ENCODE results near the gene LMAN1L.

The LMAN1L gene

GRCh38 chr15:74841891-74842373, 29.3 kb downstream of the LMAN1L start:
- peak overlapping the region; percentile 78 for H3K4me3 ChIP-seq (ENCODE audit: low read depth, low read length, poor library complexity, severe bottlenecking)
- H3K9me2 ChIP-seq (ENCODE audit: low read depth, low read length): no peaks in the 10 kb centered on the region
- no peak for TF ChIP-seq CTCF (IDR thresholded peaks at IDR 0.05; ENCODE audit: low read length)
- no peak for TF ChIP-seq EZH2 (IDR thresholded peaks at IDR 0.05; ENCODE audit: borderline replicate concordance, low read length)
- no peaks in the 10 kb centered on the region for H3F3A ChIP-seq (ENCODE audit: insufficient read depth, low read length)
- no peaks in the 10 kb centered on the region for H3K27me3 ChIP-seq (ENCODE audit: insufficient read depth, low read length)
- no peaks in the 10 kb centered on the region for H4K20me1 ChIP-seq (ENCODE audit: insufficient read depth, low read length)
- H3K27ac ChIP-seq (ENCODE audit: low read depth, low read length, poor library complexity, severe bottlenecking): no peak overlapping the region
- H3K9ac ChIP-seq (ENCODE audit: low read length): peak overlapping the region; percentile 82
- H3K4me2 ChIP-seq (ENCODE audit: low read length): peak overlapping the region; percentile 73
- H3K9me3 ChIP-seq (ENCODE audit: low read length): no peaks in the 10 kb centered on the region
- H3K79me2 ChIP-seq (ENCODE audit: insufficient read depth, low read length): no peaks in the 10 kb centered on the region
- H3K4me1 ChIP-seq (ENCODE audit: insufficient read depth, low read length, severe bottlenecking): peaks cover 51% of the 10 kb centered on the region
- H3K36me3 ChIP-seq (ENCODE audit: insufficient read depth, low read length): peaks cover 25% of the 10 kb centered on the region; the same call in 1 of the 2 replicates
- no peak overlapping the region for H2AFZ ChIP-seq (ENCODE audit: low read length)

- Histone ChIP-seq H3K4me2 (ENCODE audit: low read length) (peak within 1 kb of the TSS; percentile 73), H3K36me3 (ENCODE audit: insufficient read depth, low read length) (peaks cover 27% of the 10 kb centered on the region; the same call in 1 of the 2 replicates), H3K27ac (ENCODE audit: low read depth, low read length, poor library complexity, severe bottlenecking) (peak within 1 kb of the TSS; percentile 67), H3K9ac (ENCODE audit: low read length) (peak within 1 kb of the TSS; percentile 82), H2AFZ (ENCODE audit: low read length) (no peak within 1 kb of the TSS), H3K4me1 (ENCODE audit: insufficient read depth, low read length, severe bottlenecking) (peaks cover 51% of the 10 kb centered on the region), H3K9me2 (ENCODE audit: low read depth, low read length) (no peaks in the 10 kb centered on the region), H3F3A (ENCODE audit: insufficient read depth, low read length) (no peaks in the 10 kb centered on the region), H4K20me1 (ENCODE audit: insufficient read depth, low read length) (no peaks in the 10 kb centered on the region), H3K27me3 (ENCODE audit: insufficient read depth, low read length) (no peaks in the 10 kb centered on the region), H3K79me2 (ENCODE audit: insufficient read depth, low read length) (no peaks in the 10 kb centered on the region), H3K9me3 (ENCODE audit: low read length) (no peaks in the 10 kb centered on the region), H3K4me3 (ENCODE audit: low read depth, low read length, poor library complexity, severe bottlenecking) (peak within 1 kb of the TSS; percentile 78)
- TF ChIP-seq EZH2 (IDR thresholded peaks at IDR 0.05; ENCODE audit: borderline replicate concordance, low read length): no peak
- TF ChIP-seq CTCF (IDR thresholded peaks at IDR 0.05; ENCODE audit: low read length): peak; percentile 47
Measured at GRCh38 chr15:74842581-74843444, 30.2 kb downstream of the LMAN1L start, which contains the start of gene ULK3. Gene ULK3, minus strand, starts transcription at chr15:74843156. Its CDS starts 51 bp downstream, at chr15:74843105.

- peak overlapping the region; percentile 65 for H3K9ac ChIP-seq (ENCODE audit: low read length)
- TF ChIP-seq EZH2 (IDR thresholded peaks at IDR 0.05; ENCODE audit: borderline replicate concordance, low read length) (no peak), CTCF (IDR thresholded peaks at IDR 0.05; ENCODE audit: low read length) (no peak; the same call in 1 of the 2 replicates)
- H2AFZ ChIP-seq (ENCODE audit: low read length): no peak overlapping the region
Measured at GRCh38 chr15:74843445-74843828, 30.8 kb downstream of the LMAN1L start.

More at GRCh38 chr15:74843445-74843828, 30.8 kb downstream of the LMAN1L start:
- Histone ChIP-seq H3K27me3 (ENCODE audit: insufficient read depth, low read length) (no peaks in the 10 kb centered on the region), H3K4me1 (ENCODE audit: insufficient read depth, low read length, severe bottlenecking) (peaks cover 51% of the 10 kb centered on the region), H3K4me2 (ENCODE audit: low read length) (peak overlapping the region; percentile 73), H3K9me2 (ENCODE audit: low read depth, low read length) (no peaks in the 10 kb centered on the region), H3K4me3 (ENCODE audit: low read depth, low read length, poor library complexity, severe bottlenecking) (peak overlapping the region; percentile 78), H3K36me3 (ENCODE audit: insufficient read depth, low read length) (peaks cover 31% of the 10 kb centered on the region; the same call in 1 of the 2 replicates), H3F3A (ENCODE audit: insufficient read depth, low read length) (no peaks in the 10 kb centered on the region), H3K79me2 (ENCODE audit: insufficient read depth, low read length) (no peaks in the 10 kb centered on the region), H4K20me1 (ENCODE audit: insufficient read depth, low read length) (no peaks in the 10 kb centered on the region), H3K9me3 (ENCODE audit: low read length) (no peaks in the 10 kb centered on the region), H3K27ac (ENCODE audit: low read depth, low read length, poor library complexity, severe bottlenecking) (peak overlapping the region; percentile 67)
